ENCODE results near the gene MMP1. TPM values are rescaled to one million over a fixed set of nuclear protein-coding genes. Genes with fewer than 3 reads are reported as not detected.

The MMP1 gene
- total RNA-seq, 1 experiment from 2014 or later, result 15.7 TPM

DNA sequence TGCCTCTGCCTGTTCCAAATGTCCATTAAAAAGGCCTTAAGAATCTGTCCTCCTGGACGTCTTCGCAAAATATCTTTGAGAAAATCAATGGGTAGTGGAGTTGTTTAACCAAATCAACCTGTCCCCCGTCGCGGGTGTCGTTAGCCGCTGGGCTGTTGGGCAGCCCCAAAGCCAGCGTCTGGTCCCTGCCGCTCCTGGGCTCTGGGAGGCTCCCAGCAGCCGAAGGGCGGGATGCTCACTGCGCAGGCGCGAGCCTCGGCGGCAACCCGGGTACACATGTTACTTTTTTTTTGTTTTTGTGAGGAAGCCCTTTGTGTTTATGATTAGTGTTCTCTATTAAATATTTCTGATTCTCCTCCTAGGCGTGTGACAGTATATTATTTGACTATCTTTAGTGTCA, 30.2 kb downstream of the MMP1 start:
- no peaks in the 10 kb centered on the region for H3K9me3 ChIP-seq
- Mint-ChIP-seq H3K27ac (ENCODE audit: unreplicated experiment) (no peak overlapping the region), H3K9me3 (ENCODE audit: unreplicated experiment) (peaks cover 12% of the 10 kb centered on the region), H3K36me3 (ENCODE audit: insufficient read depth, unreplicated experiment) (peaks cover 25% of the 10 kb centered on the region), H3K4me3 (ENCODE audit: unreplicated experiment) (no peak overlapping the region), H3K4me1 (ENCODE audit: low read depth, unreplicated experiment) (peaks cover 36% of the 10 kb centered on the region), H3K27me3 (ENCODE audit: insufficient read depth, unreplicated experiment) (no peaks in the 10 kb centered on the region)
- H3K4me1 ChIP-seq, result peaks cover 36% of the 10 kb centered on the region
- intact Hi-C loops (cut with micrococcal nuclease; ENCODE audit: unreplicated experiment), result no loop called here
- BruUV-seq (replicated peaks), result no TSS peak
- no peak for DNase-seq
- CTCF ChIA-PET, result no interaction called here
- no peaks in the 10 kb centered on the region for H3K27me3 ChIP-seq (replicated peaks; ENCODE audit: control insufficient read depth, insufficient read depth, low read length)
- no peak overlapping the region for H3K4me3 ChIP-seq (ENCODE audit: low read depth, low read length)
- POLR2A ChIA-PET, result no interaction called here
- TF ChIP-seq CTCF (IDR thresholded peaks at IDR 0.05; ENCODE audit: insufficient read depth in 1 of 2, low read depth in 1 of 2, low read length in 1 of 2, severe bottlenecking in 1 of 2, unreplicated experiment in 1 of 2), result no peak
- peaks cover 2% of the 10 kb centered on the region; the same call in 1 of the 2 replicates for H3K36me3 ChIP-seq (ENCODE audit: control insufficient read depth, insufficient read depth, low read length)

DNA sequence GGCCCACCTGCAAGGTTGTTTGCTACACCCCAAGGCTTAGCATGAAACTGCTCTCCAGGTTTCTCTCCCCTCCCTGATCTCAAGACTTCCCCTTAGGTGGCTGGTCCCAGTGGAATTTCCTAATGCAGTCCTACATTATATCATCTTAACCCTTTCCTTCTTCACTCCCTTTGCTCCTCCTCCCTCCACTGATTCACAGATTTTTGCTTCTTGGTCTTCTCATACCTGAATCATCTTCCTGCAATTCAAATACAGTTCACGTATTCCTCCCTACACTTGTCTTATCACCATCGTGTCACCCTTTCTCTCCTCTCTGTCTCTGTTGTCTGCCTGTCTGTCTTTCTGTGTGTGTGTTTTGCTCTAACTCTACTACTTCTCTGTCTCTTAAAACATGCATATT, 34.5 kb downstream of the MMP1 start:
- ChIA-PET CTCF (no interaction called here), POLR2A (no interaction called here)
- Histone ChIP-seq H3K9me3 (no peaks in the 10 kb centered on the region), H3K27me3 (replicated peaks; ENCODE audit: control insufficient read depth, insufficient read depth, low read length) (no peaks in the 10 kb centered on the region), H3K4me1 (peaks cover 64% of the 10 kb centered on the region), H3K36me3 (ENCODE audit: control insufficient read depth, insufficient read depth, low read length) (peaks cover 2% of the 10 kb centered on the region; the same call in 1 of the 2 replicates), H3K4me3 (ENCODE audit: low read depth, low read length) (no peak overlapping the region)
- peak overlapping the region; percentile 78 for H3K27ac Mint-ChIP-seq (ENCODE audit: unreplicated experiment)
- intact Hi-C loops (cut with micrococcal nuclease; ENCODE audit: unreplicated experiment), result no loop called here
- DNase-seq, result no peak
- H3K36me3 Mint-ChIP-seq (ENCODE audit: insufficient read depth, unreplicated experiment), result peaks cover 22% of the 10 kb centered on the region
- peak overlapping the region; percentile 73 for H3K4me3 Mint-ChIP-seq (ENCODE audit: unreplicated experiment)
- BruUV-seq (replicated peaks), result no TSS peak
- H3K4me1 Mint-ChIP-seq (ENCODE audit: low read depth, unreplicated experiment), result peaks cover 53% of the 10 kb centered on the region
- no peak for TF ChIP-seq CTCF (IDR thresholded peaks at IDR 0.05; ENCODE audit: insufficient read depth in 1 of 2, low read depth in 1 of 2, low read length in 1 of 2, severe bottlenecking in 1 of 2, unreplicated experiment in 1 of 2)
- no peaks in the 10 kb centered on the region for H3K9me3 Mint-ChIP-seq (ENCODE audit: unreplicated experiment)
- H3K27me3 Mint-ChIP-seq (ENCODE audit: insufficient read depth, unreplicated experiment), result no peaks in the 10 kb centered on the region

DNA sequence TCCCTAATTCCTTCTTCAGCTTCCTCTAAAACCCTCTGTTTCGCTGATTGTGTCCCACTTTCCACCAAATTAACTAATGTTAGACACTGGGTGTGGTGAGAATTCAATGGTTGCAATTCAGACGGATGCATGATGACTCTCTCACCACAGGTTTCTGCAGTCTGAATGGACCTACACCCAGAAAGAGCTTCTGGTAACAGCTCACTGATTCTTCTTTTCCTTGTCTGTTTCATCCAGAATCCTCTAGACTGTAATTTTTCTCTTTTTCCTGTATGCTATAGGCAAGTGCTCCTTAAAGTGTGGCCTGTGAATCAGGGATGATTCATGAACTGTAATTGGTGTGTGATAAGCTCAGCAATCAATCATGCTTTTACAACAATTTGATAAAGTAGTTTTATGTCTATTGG, 35.6 kb downstream of the MMP1 start:
- Histone ChIP-seq H3K4me3 (ENCODE audit: low read depth, low read length) (no peak overlapping the region), H3K27me3 (replicated peaks; ENCODE audit: control insufficient read depth, insufficient read depth, low read length) (no peaks in the 10 kb centered on the region), H3K4me1 (peaks cover 72% of the 10 kb centered on the region), H3K36me3 (ENCODE audit: control insufficient read depth, insufficient read depth, low read length) (peaks cover 2% of the 10 kb centered on the region; the same call in 1 of the 2 replicates), H3K9me3 (no peaks in the 10 kb centered on the region)
- TF ChIP-seq CTCF (IDR thresholded peaks at IDR 0.05; ENCODE audit: insufficient read depth in 1 of 2, low read depth in 1 of 2, low read length in 1 of 2, severe bottlenecking in 1 of 2, unreplicated experiment in 1 of 2), result no peak
- POLR2A ChIA-PET, result no interaction called here
- peak overlapping the region; percentile 73 for H3K4me3 Mint-ChIP-seq (ENCODE audit: unreplicated experiment)
- DNase-seq, result no peak
- no peaks in the 10 kb centered on the region for H3K27me3 Mint-ChIP-seq (ENCODE audit: insufficient read depth, unreplicated experiment)
- H3K36me3 Mint-ChIP-seq (ENCODE audit: insufficient read depth, unreplicated experiment), result peaks cover 12% of the 10 kb centered on the region
- H3K27ac Mint-ChIP-seq (ENCODE audit: unreplicated experiment), result peak overlapping the region; percentile 78
- peaks cover 62% of the 10 kb centered on the region for H3K4me1 Mint-ChIP-seq (ENCODE audit: low read depth, unreplicated experiment)
- intact Hi-C loops (cut with micrococcal nuclease; ENCODE audit: unreplicated experiment), result no loop called here
- CTCF ChIA-PET, result no interaction called here
- no TSS peak for BruUV-seq (replicated peaks)
- peaks cover 3% of the 10 kb centered on the region for H3K9me3 Mint-ChIP-seq (ENCODE audit: unreplicated experiment)
